ACC112 (cell line): ENCODE data around the gene CCDC3.
A peak's percentile ranks its signal among the peaks of the same experiment; 100 is the strongest.
"Not testable (repeated sequence)": the region's sequence is repeated elsewhere in the genome, so short reads cannot be mapped to it uniquely, and the experiment has no call there.

Experiments used
- H2AFZ ChIP-seq: fragments of 200-600 bp; sonication (generic); one replicate; pipeline ENCODE4 v1.6.0; 2017; ENCODE audit warnings: antibody characterized with exemption, low read length; ENCODE audit not compliant: unreplicated experiment
- H3K27ac ChIP-seq: fragments of 200-600 bp; sonication (generic); 2 replicates; pipeline ENCODE4 v1.5.1; 2014; ENCODE audit warnings: low read depth, mild to moderate bottlenecking, antibody characterized with exemption, low read length, moderate library complexity
- H3K27me3 ChIP-seq: fragments of 200-600 bp; sonication (generic); 2 replicates; pipeline ENCODE4 v1.6.1; 2014; ENCODE audit warnings: mild to moderate bottlenecking, antibody characterized with exemption, low read length, moderate library complexity, mixed read lengths; ENCODE audit not compliant: insufficient read depth
- H3K36me3 ChIP-seq: fragments of 200-600 bp; sonication (generic); 2 replicates; pipeline ENCODE4 v1.6.1; 2016; ENCODE audit warnings: mild to moderate bottlenecking, antibody characterized with exemption, low read length, moderate library complexity, mixed read lengths; ENCODE audit not compliant: insufficient read depth
- H3K4me1 ChIP-seq: fragments of 200-600 bp; sonication (generic); one replicate; pipeline ENCODE4 v1.6.1; 2016; ENCODE audit warnings: low read length, mixed read lengths; ENCODE audit not compliant: insufficient read depth, unreplicated experiment, control insufficient read depth
- H3K4me3 ChIP-seq: fragments of 200-600 bp; sonication (generic); 2 replicates; pipeline ENCODE4 v1.5.1; 2014; ENCODE audit warnings: mild to moderate bottlenecking, low read depth, low read length
- H3K79me2 ChIP-seq: fragments of 200-600 bp; sonication (generic); one replicate; pipeline ENCODE4 v1.6.0; 2016; ENCODE audit warnings: low read length; ENCODE audit not compliant: control insufficient read depth, unreplicated experiment, insufficient read depth

CCDC3 gene

GRCh38 chr10:13000431-13000830 lies 1.1 kb downstream of the CCDC3 start:
- Histone ChIP-seq H3K4me1 (no peaks in the 10 kb centered on the region), H3K79me2 (no peaks in the 10 kb centered on the region), H3K27me3 (peaks cover 67% of the 10 kb centered on the region), H3K27ac (no peak overlapping the region), H3K4me3 (no peak overlapping the region), H2AFZ (no peak overlapping the region), H3K36me3 (no peaks in the 10 kb centered on the region)

DNA sequence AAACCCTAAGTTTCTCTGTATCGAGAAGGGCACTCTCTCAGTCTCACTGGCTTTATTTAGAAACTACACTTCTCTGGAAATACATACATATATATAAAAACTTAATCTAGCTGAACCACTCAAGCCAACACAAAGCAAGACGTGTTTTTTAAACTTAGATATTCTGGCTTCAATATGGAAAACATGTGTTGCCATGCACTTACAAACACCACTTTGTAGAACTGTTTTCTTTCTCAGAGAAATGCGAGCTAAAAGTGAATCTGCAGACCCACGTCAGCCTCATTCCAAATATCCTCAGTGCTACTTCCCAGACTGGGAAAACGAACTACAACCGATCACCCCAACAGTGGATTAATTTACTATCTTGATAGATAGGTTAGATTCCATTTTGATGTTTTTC lies 1.7 kb downstream of the CCDC3 start:
- H3K79me2 ChIP-seq, result no peaks in the 10 kb centered on the region
- no peaks in the 10 kb centered on the region for H3K4me1 ChIP-seq
- no peaks in the 10 kb centered on the region for H3K36me3 ChIP-seq
- H2AFZ ChIP-seq, result no peak overlapping the region
- H3K27ac ChIP-seq, result no peak overlapping the region
- H3K27me3 ChIP-seq, result peaks cover 63% of the 10 kb centered on the region
- H3K4me3 ChIP-seq, result no peak overlapping the region

GRCh38 chr10:12995425-12995861 lies 6.1 kb downstream of the CCDC3 start:
- Histone ChIP-seq H3K36me3 (no peaks in the 10 kb centered on the region), H3K79me2 (no peaks in the 10 kb centered on the region), H3K27me3 (peaks cover 43% of the 10 kb centered on the region), H2AFZ (no peak overlapping the region), H3K4me3 (no peak overlapping the region), H3K4me1 (peaks cover 6% of the 10 kb centered on the region), H3K27ac (no peak overlapping the region)

DNA sequence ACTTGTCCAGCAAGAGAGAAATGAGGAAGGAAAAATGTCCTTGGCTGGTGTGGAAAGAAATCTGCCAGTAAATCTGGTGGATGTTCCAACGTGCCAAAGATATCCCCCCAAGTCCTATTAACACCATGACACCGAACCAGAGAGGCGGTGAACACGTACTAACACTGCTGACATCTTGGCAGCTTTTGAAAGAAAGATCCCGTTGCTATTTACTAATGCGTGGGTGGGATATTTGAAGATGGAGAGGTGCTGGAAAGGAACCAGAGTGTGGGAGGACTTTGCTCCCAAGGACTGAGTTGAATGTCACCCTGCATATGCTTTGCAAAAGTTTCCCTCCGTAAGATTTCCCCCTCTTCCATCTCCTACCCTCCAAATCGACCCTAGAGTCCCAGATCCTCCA lies 7.9 kb downstream of the CCDC3 start:
- no peaks in the 10 kb centered on the region for H3K36me3 ChIP-seq
- no peak overlapping the region for H2AFZ ChIP-seq
- H3K79me2 ChIP-seq, result no peaks in the 10 kb centered on the region
- no peak overlapping the region for H3K4me3 ChIP-seq
- no peak overlapping the region for H3K27ac ChIP-seq
- peaks cover 6% of the 10 kb centered on the region for H3K4me1 ChIP-seq
- H3K27me3 ChIP-seq, result peaks cover 31% of the 10 kb centered on the region

DNA sequence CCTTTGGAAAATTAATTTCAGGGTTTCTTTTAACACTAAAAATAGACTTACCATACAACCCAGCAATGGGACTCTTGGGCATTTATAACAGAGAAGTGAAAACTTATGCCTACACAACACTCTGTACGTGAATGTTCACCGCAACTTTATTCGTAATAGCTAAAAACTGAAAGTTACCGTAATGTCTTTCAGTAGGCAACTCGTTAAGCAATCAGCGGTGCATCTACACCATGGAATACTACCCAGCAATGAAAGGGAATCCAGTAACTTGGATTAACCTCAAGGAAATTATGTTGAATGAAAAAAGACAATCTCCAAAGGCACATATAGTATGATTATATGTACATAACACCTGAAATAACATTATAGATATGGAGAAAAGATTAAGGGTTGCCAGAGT lies 16.2 kb downstream of the CCDC3 start:
- no peak overlapping the region for H2AFZ ChIP-seq
- H3K4me3 ChIP-seq, result no peak overlapping the region
- no peaks in the 10 kb centered on the region for H3K27me3 ChIP-seq
- peaks cover 8% of the 10 kb centered on the region for H3K4me1 ChIP-seq
- H3K79me2 ChIP-seq, result no peaks in the 10 kb centered on the region
- H3K27ac ChIP-seq, result no peak overlapping the region
- no peaks in the 10 kb centered on the region for H3K36me3 ChIP-seq

GRCh38 chr10:12984165-12984747 lies 17.3 kb downstream of the CCDC3 start:
- no peak overlapping the region for H2AFZ ChIP-seq
- H3K79me2 ChIP-seq, result no peaks in the 10 kb centered on the region
- H3K4me1 ChIP-seq, result peaks cover 8% of the 10 kb centered on the region
- no peaks in the 10 kb centered on the region for H3K36me3 ChIP-seq
- H3K27me3 ChIP-seq, result peaks cover 9% of the 10 kb centered on the region; the same call in 1 of the 2 replicates
- H3K4me3 ChIP-seq, result no peak overlapping the region
- H3K27ac ChIP-seq, result peak overlapping the region; percentile 71; the same call in 1 of the 2 replicates

DNA sequence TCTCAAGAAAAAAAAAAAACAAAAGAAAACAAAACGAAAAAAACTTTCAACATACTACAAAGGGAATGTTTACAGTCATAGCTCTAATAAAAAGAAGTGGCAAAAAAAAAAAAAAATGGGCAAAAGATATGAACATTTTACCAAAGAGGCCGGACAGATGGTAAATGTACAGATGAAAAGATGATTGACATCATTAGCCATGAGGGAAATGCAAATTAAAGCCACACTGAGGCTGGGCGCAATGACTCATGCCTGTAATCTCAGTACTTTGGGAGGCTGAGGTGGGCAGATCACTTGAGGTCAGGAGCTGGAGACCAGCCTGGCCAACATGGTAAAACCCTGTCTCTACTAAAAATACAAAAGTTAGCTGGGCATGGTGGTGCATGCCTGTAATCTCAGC lies 17.9 kb downstream of the CCDC3 start:
- peaks cover 15% of the 10 kb centered on the region; the same call in 1 of the 2 replicates for H3K27me3 ChIP-seq
- not testable (repeated sequence) for H3K36me3 ChIP-seq, H3K4me1 ChIP-seq, H3K79me2 ChIP-seq, H3K4me3 ChIP-seq, H2AFZ ChIP-seq
- peak overlapping the region; percentile 71; the same call in 1 of the 2 replicates for H3K27ac ChIP-seq

- H3K79me2 ChIP-seq, result no peaks in the 10 kb centered on the region
- H3K27ac ChIP-seq, result peak overlapping the region; percentile 21; the same call in 1 of the 2 replicates
Measured at GRCh38 chr10:12981570-12981969, 19.9 kb downstream of the CCDC3 start.

DNA sequence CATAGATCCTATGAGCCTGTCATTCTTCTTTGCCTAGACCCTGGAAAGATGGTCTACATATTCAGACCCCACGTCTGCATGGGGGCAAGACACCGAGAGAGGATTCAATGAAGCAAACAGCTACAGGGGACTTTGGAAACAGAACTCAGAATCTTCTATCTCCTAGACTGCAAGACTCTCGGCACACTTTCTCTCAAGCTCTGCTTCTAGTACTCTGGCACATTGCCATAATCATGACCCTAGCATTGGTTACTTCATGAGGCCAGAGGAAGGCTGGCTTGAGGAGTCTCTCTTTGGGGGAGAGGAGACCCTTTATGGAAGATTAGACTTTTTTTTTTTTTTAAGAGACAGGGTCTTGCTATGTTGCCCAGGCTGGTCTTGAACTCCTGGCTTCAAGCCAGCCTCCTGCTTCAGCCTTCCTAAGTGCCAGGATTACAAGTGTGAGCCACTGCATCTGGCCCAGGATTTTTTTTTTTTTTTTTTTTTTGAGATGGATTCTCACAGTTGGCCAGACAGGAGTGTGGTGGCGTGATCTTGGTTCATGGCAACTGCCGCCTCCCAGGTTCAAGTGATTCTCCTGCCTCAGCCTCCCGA lies 20.7 kb downstream of the CCDC3 start:
- H3K27ac ChIP-seq, result no peak overlapping the region
- no peak overlapping the region for H2AFZ ChIP-seq
- H3K27me3 ChIP-seq, result peaks cover 19% of the 10 kb centered on the region
- H3K4me1 ChIP-seq, result peaks cover 8% of the 10 kb centered on the region
- no peaks in the 10 kb centered on the region for H3K36me3 ChIP-seq
- H3K4me3 ChIP-seq, result no peak overlapping the region
- no peaks in the 10 kb centered on the region for H3K79me2 ChIP-seq

More at GRCh38 chr10:12981570-12981969, 19.9 kb downstream of the CCDC3 start:
- Histone ChIP-seq H3K36me3 (no peaks in the 10 kb centered on the region), H3K4me3 (no peak overlapping the region), H3K27me3 (peaks cover 19% of the 10 kb centered on the region), H3K4me1 (peaks cover 8% of the 10 kb centered on the region), H2AFZ (no peak overlapping the region)

DNA sequence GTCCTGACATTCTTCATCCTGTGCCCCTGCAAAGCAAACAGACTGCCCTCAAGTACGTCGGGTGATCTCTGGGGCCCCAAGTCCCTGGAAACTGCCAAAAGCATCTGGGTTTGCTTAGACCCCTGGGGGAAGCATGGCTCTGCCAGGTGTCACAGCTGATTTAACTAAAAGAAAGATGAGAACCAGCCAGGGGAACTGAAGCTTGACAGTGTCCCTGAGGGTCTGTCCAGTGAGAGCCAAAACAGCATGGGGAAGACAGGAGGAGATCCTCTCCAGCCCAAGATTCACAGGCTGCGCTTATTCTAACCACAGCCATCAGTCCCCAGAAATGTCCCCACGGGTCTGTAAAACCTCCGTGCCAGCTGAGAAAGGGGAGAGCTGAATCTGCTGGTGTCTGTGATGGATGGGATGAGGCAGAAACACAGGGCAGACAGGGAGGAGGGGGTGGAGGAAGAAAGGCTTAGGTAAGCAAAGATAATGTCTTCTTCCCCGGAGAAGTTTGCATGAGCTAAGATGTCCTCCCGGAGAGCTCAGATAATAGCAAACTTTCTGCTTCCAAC lies 21.3 kb downstream of the CCDC3 start:
- no peaks in the 10 kb centered on the region for H3K36me3 ChIP-seq
- no peak overlapping the region for H2AFZ ChIP-seq
- H3K27ac ChIP-seq, result no peak overlapping the region
- no peak overlapping the region for H3K4me3 ChIP-seq
- peaks cover 19% of the 10 kb centered on the region for H3K27me3 ChIP-seq
- no peaks in the 10 kb centered on the region for H3K79me2 ChIP-seq
- peaks cover 8% of the 10 kb centered on the region for H3K4me1 ChIP-seq

DNA sequence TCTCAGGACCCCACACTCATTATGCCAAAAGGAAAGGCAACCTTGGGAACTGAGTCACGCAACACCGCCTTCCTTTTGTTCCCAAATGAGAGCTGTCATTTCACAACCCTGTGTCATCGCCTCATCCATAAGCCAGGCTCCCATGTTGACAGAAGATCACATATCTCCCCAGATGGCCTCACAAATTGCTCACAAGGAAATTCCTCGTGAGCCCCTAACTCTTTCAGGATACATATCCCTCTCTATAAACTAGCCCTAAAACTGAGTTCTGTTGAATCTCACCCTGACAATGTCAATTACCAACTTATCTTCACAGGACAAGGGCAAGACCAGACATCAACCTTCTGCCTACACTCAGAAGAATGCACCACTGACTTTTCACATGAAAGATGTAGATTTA lies 22.6 kb downstream of the CCDC3 start:
- H3K27me3 ChIP-seq, result peaks cover 19% of the 10 kb centered on the region
- no peak overlapping the region for H3K27ac ChIP-seq
- no peak overlapping the region for H3K4me3 ChIP-seq
- peaks cover 7% of the 10 kb centered on the region for H3K4me1 ChIP-seq
- H3K79me2 ChIP-seq, result no peaks in the 10 kb centered on the region
- no peak overlapping the region for H2AFZ ChIP-seq
- H3K36me3 ChIP-seq, result no peaks in the 10 kb centered on the region
